ENCODE measurements around the gene KIRREL3.

KIRREL3 gene

GRCh38 chr11:126433244-126433846 lies 567.2 kb downstream of the KIRREL3 start:
- Histone ChIP-seq H3K27ac (ENCODE audit: low read depth in 2 of 2, low read length in 2 of 2) (no peak overlapping the region), H3K9me3 (ENCODE audit: control insufficient read depth in 2 of 2, low read length in 2 of 2) (no peaks in the 10 kb centered on the region), H3K4me3 (ENCODE audit: low read length in 2 of 2) (no peak overlapping the region), H3K27me3 (ENCODE audit: control insufficient read depth in 2 of 2, insufficient read depth in 2 of 2, low read length in 2 of 2) (no peaks in the 10 kb centered on the region), H3K9ac (ENCODE audit: low read depth in 1 of 2, low read length in 2 of 2) (no peak overlapping the region), H3K4me1 (ENCODE audit: control insufficient read depth in 2 of 2, insufficient read depth in 2 of 2, low read length in 2 of 2) (peaks cover 20 to 33% of the 10 kb centered on the region in 2 donors), H3K36me3 (ENCODE audit: control insufficient read depth in 2 of 2, insufficient read depth in 2 of 2, low read length in 2 of 2) (no peaks in the 10 kb centered on the region)

GRCh38 chr11:126432525-126432924 lies 568.0 kb downstream of the KIRREL3 start:
- peak overlapping the region; percentile 79 to 87 for H3K27ac ChIP-seq (ENCODE audit: low read depth in 2 of 2, low read length in 2 of 2)
- H3K4me1 ChIP-seq (ENCODE audit: control insufficient read depth in 2 of 2, insufficient read depth in 2 of 2, low read length in 2 of 2) = peaks cover 20 to 37% of the 10 kb centered on the region in 2 donors
- H3K9me3 ChIP-seq (ENCODE audit: control insufficient read depth in 2 of 2, low read length in 2 of 2) = no peaks in the 10 kb centered on the region
- H3K27me3 ChIP-seq (ENCODE audit: control insufficient read depth in 2 of 2, insufficient read depth in 2 of 2, low read length in 2 of 2) = no peaks in the 10 kb centered on the region
- no peaks in the 10 kb centered on the region for H3K36me3 ChIP-seq (ENCODE audit: control insufficient read depth in 2 of 2, insufficient read depth in 2 of 2, low read length in 2 of 2)
- no peak overlapping the region for H3K9ac ChIP-seq (ENCODE audit: low read depth in 1 of 2, low read length in 2 of 2)
- H3K4me3 ChIP-seq (ENCODE audit: low read length in 2 of 2) = no peak overlapping the region

GRCh38 chr11:126432065-126432461 lies 568.5 kb downstream of the KIRREL3 start:
- Histone ChIP-seq H3K27ac (ENCODE audit: low read depth in 2 of 2, low read length in 2 of 2) (peak overlapping the region; percentile 79 to 87), H3K27me3 (ENCODE audit: control insufficient read depth in 2 of 2, insufficient read depth in 2 of 2, low read length in 2 of 2) (no peaks in the 10 kb centered on the region), H3K4me1 (ENCODE audit: control insufficient read depth in 2 of 2, insufficient read depth in 2 of 2, low read length in 2 of 2) (peaks cover 20 to 42% of the 10 kb centered on the region in 2 donors), H3K4me3 (ENCODE audit: low read length in 2 of 2) (no peak overlapping the region), H3K9ac (ENCODE audit: low read depth in 1 of 2, low read length in 2 of 2) (peak overlapping the region in 1 of 2 donors; percentile 66), H3K9me3 (ENCODE audit: control insufficient read depth in 2 of 2, low read length in 2 of 2) (no peaks in the 10 kb centered on the region), H3K36me3 (ENCODE audit: control insufficient read depth in 2 of 2, insufficient read depth in 2 of 2, low read length in 2 of 2) (no peaks in the 10 kb centered on the region)

GRCh38 chr11:126431401-126432064 lies 569.0 kb downstream of the KIRREL3 start:
- H3K9me3 ChIP-seq (ENCODE audit: control insufficient read depth in 2 of 2, low read length in 2 of 2) = no peaks in the 10 kb centered on the region
- peak overlapping the region; percentile 47 to 66 for H3K9ac ChIP-seq (ENCODE audit: low read depth in 1 of 2, low read length in 2 of 2)
- no peaks in the 10 kb centered on the region for H3K27me3 ChIP-seq (ENCODE audit: control insufficient read depth in 2 of 2, insufficient read depth in 2 of 2, low read length in 2 of 2)
- peak overlapping the region; percentile 79 to 87 for H3K27ac ChIP-seq (ENCODE audit: low read depth in 2 of 2, low read length in 2 of 2)
- H3K4me3 ChIP-seq (ENCODE audit: low read length in 2 of 2) = peak overlapping the region in 1 of 2 donors; percentile 38
- peaks cover 22 to 47% of the 10 kb centered on the region in 2 donors for H3K4me1 ChIP-seq (ENCODE audit: control insufficient read depth in 2 of 2, insufficient read depth in 2 of 2, low read length in 2 of 2)
- H3K36me3 ChIP-seq (ENCODE audit: control insufficient read depth in 2 of 2, insufficient read depth in 2 of 2, low read length in 2 of 2) = no peaks in the 10 kb centered on the region

GRCh38 chr11:126430581-126431335 lies 569.8 kb downstream of the KIRREL3 start:
- H3K9ac ChIP-seq (ENCODE audit: low read depth in 1 of 2, low read length in 2 of 2) = peak overlapping the region; percentile 47 to 66
- H3K9me3 ChIP-seq (ENCODE audit: control insufficient read depth in 2 of 2, low read length in 2 of 2) = no peaks in the 10 kb centered on the region
- H3K4me3 ChIP-seq (ENCODE audit: low read length in 2 of 2) = no peak overlapping the region
- peak overlapping the region; percentile 79 to 89 for H3K27ac ChIP-seq (ENCODE audit: low read depth in 2 of 2, low read length in 2 of 2)
- H3K4me1 ChIP-seq (ENCODE audit: control insufficient read depth in 2 of 2, insufficient read depth in 2 of 2, low read length in 2 of 2) = peaks cover 21 to 53% of the 10 kb centered on the region in 2 donors
- no peaks in the 10 kb centered on the region for H3K27me3 ChIP-seq (ENCODE audit: control insufficient read depth in 2 of 2, insufficient read depth in 2 of 2, low read length in 2 of 2)
- H3K36me3 ChIP-seq (ENCODE audit: control insufficient read depth in 2 of 2, insufficient read depth in 2 of 2, low read length in 2 of 2) = no peaks in the 10 kb centered on the region

- Histone ChIP-seq H3K4me3 (ENCODE audit: low read length in 2 of 2) (no peak overlapping the region), H3K9ac (ENCODE audit: low read depth in 1 of 2, low read length in 2 of 2) (peak overlapping the region in 1 of 2 donors; percentile 23), H3K4me1 (ENCODE audit: control insufficient read depth in 2 of 2, insufficient read depth in 2 of 2, low read length in 2 of 2) (peaks cover 34 to 82% of the 10 kb centered on the region in 2 donors), H3K27ac (ENCODE audit: low read depth in 2 of 2, low read length in 2 of 2) (peak overlapping the region; percentile 25 to 93), H3K9me3 (ENCODE audit: control insufficient read depth in 2 of 2, low read length in 2 of 2) (no peaks in the 10 kb centered on the region), H3K36me3 (ENCODE audit: control insufficient read depth in 2 of 2, insufficient read depth in 2 of 2, low read length in 2 of 2) (no peaks in the 10 kb centered on the region), H3K27me3 (ENCODE audit: control insufficient read depth in 2 of 2, insufficient read depth in 2 of 2, low read length in 2 of 2) (no peaks in the 10 kb centered on the region)
These were observed 573.5 kb downstream of the KIRREL3 start for GRCh38 chr11:126426820-126427749.

GRCh38 chr11:126426106-126426505 lies 574.5 kb downstream of the KIRREL3 start:
- H3K4me1 ChIP-seq (ENCODE audit: control insufficient read depth in 2 of 2, insufficient read depth in 2 of 2, low read length in 2 of 2) = peaks cover 35 to 81% of the 10 kb centered on the region in 2 donors
- H3K4me3 ChIP-seq (ENCODE audit: low read length in 2 of 2) = no peak overlapping the region
- no peaks in the 10 kb centered on the region for H3K9me3 ChIP-seq (ENCODE audit: control insufficient read depth in 2 of 2, low read length in 2 of 2)
- H3K27ac ChIP-seq (ENCODE audit: low read depth in 2 of 2, low read length in 2 of 2) = peak overlapping the region; percentile 61 to 93
- H3K9ac ChIP-seq (ENCODE audit: low read depth in 1 of 2, low read length in 2 of 2) = peak overlapping the region in 1 of 2 donors; percentile 23
- H3K36me3 ChIP-seq (ENCODE audit: control insufficient read depth in 2 of 2, insufficient read depth in 2 of 2, low read length in 2 of 2) = no peaks in the 10 kb centered on the region
- H3K27me3 ChIP-seq (ENCODE audit: control insufficient read depth in 2 of 2, insufficient read depth in 2 of 2, low read length in 2 of 2) = no peaks in the 10 kb centered on the region

- Histone ChIP-seq H3K4me1 (ENCODE audit: control insufficient read depth in 2 of 2, insufficient read depth in 2 of 2, low read length in 2 of 2) (peaks cover 40 to 80% of the 10 kb centered on the region in 2 donors), H3K36me3 (ENCODE audit: control insufficient read depth in 2 of 2, insufficient read depth in 2 of 2, low read length in 2 of 2) (no peaks in the 10 kb centered on the region), H3K27ac (ENCODE audit: low read depth in 2 of 2, low read length in 2 of 2) (peak overlapping the region; percentile 61 to 93), H3K4me3 (ENCODE audit: low read length in 2 of 2) (no peak overlapping the region), H3K9me3 (ENCODE audit: control insufficient read depth in 2 of 2, low read length in 2 of 2) (no peaks in the 10 kb centered on the region), H3K9ac (ENCODE audit: low read depth in 1 of 2, low read length in 2 of 2) (peak overlapping the region in 1 of 2 donors; percentile 7), H3K27me3 (ENCODE audit: control insufficient read depth in 2 of 2, insufficient read depth in 2 of 2, low read length in 2 of 2) (no peaks in the 10 kb centered on the region)
These were observed 576.0 kb downstream of the KIRREL3 start for GRCh38 chr11:126424471-126425039.

GRCh38 chr11:126423743-126424142 lies 576.8 kb downstream of the KIRREL3 start:
- Histone ChIP-seq H3K27me3 (ENCODE audit: control insufficient read depth in 2 of 2, insufficient read depth in 2 of 2, low read length in 2 of 2) (no peaks in the 10 kb centered on the region), H3K9ac (ENCODE audit: low read depth in 1 of 2, low read length in 2 of 2) (peak overlapping the region in 1 of 2 donors; percentile 36), H3K4me3 (ENCODE audit: low read length in 2 of 2) (no peak overlapping the region), H3K36me3 (ENCODE audit: control insufficient read depth in 2 of 2, insufficient read depth in 2 of 2, low read length in 2 of 2) (no peaks in the 10 kb centered on the region), H3K4me1 (ENCODE audit: control insufficient read depth in 2 of 2, insufficient read depth in 2 of 2, low read length in 2 of 2) (peaks cover 40 to 76% of the 10 kb centered on the region in 2 donors), H3K27ac (ENCODE audit: low read depth in 2 of 2, low read length in 2 of 2) (peak overlapping the region; percentile 81 to 93), H3K9me3 (ENCODE audit: control insufficient read depth in 2 of 2, low read length in 2 of 2) (no peaks in the 10 kb centered on the region)
